GM19043 (cell line): ENCODE measurements around the gene STON1.
"Not testable (repeated sequence)": the region's sequence is repeated elsewhere in the genome, so short reads cannot be mapped to it uniquely, and the experiment has no call there.

Source experiments
- ATAC-seq: cut with Tn5 transposase; IDR thresholded peaks from one replicate; pipeline ENCODE4 v1.9.1; 2021; ENCODE audit warnings: low read depth; ENCODE audit not compliant: unreplicated experiment

The STON1 gene

GRCh38 chr2:48607307-48608014 is 77.5 kb downstream of the STON1 start:
- ATAC-seq, result no peak

- no peak for ATAC-seq
These were observed 83.3 kb downstream of the STON1 start for GRCh38 chr2:48613211-48613610.

GRCh38 chr2:48614581-48614980 is 84.6 kb downstream of the STON1 start:
- ATAC-seq, result not testable (repeated sequence)

- ATAC-seq, result no peak
These were observed 87.7 kb downstream of the STON1 start, which contains the start of gene GTF2A1L for GRCh38 chr2:48617618-48618017. GTF2A1L (plus strand) TSS chr2:48617856; CDS start chr2:48617875, 19 bp downstream.

GRCh38 chr2:48619526-48619925 is 89.6 kb downstream of the STON1 start:
- ATAC-seq, result no peak

GRCh38 chr2:48620604-48621003 is 90.7 kb downstream of the STON1 start:
- no peak for ATAC-seq

- ATAC-seq, result not testable (repeated sequence)
These were observed 92.7 kb downstream of the STON1 start for GRCh38 chr2:48622691-48623090.

GRCh38 chr2:48624696-48625095 is 94.7 kb downstream of the STON1 start:
- ATAC-seq, result no peak

- no peak for ATAC-seq
These were observed 96.1 kb downstream of the STON1 start for GRCh38 chr2:48626047-48626446.

- ATAC-seq, result no peak
These were observed 103.2 kb downstream of the STON1 start for GRCh38 chr2:48633143-48633542.

GRCh38 chr2:48635786-48636185 is 105.8 kb downstream of the STON1 start:
- no peak for ATAC-seq

- no peak for ATAC-seq
These were observed 108.3 kb downstream of the STON1 start for GRCh38 chr2:48638261-48638660.
